ENCODE results near the gene ODAD4. TPM values are rescaled to one million over a fixed set of nuclear protein-coding genes. Genes with fewer than 3 reads are reported as not detected.

The ODAD4 gene
- total and polyA plus RNA-seq, 2 of the 8 experiments (the other 6 are each of a cell fraction or from before 2014, with no cell fraction given) = 0.48 to 1.3 TPM

DNA sequence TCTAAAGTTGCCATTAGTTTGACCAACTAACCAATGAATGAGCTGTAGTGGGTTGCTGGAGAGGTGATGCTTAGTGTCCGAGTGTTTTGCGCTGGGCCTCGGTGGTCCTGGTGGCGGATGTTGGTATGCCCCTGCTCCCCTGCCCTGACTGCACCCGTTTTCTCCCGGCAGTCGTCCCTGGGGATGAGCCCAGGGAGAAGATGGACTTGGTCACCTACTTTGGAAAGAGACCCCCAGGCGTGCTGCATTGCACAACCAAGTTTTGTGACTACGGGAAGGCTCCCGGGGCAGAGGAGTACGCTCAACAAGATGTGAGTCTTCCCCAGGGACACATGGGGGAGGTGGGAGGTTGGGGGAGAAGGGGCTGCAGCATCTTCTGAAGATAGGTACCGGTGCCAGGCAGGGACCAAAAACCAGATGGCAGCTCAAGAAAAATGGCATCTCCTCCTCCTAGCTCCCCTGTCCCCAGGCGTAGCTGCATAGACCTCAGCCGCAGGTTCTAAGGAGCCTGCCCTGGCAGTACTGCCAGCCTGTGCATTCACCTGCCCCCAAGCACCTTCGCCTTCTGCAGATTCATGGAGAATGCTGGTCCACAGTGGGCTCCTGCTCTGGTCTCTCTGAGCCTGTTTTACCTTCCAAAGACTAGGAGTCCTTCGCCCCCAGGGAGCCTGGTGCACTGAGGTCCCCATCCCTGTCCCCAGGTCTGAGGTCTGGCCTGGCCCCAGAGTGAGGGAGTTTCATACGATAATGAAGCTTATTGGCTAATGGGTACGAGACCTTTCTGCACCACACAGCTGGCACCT is 41.5 kb downstream of the ODAD4 start (continued):
- TF ChIP-seq, protein P1, sequence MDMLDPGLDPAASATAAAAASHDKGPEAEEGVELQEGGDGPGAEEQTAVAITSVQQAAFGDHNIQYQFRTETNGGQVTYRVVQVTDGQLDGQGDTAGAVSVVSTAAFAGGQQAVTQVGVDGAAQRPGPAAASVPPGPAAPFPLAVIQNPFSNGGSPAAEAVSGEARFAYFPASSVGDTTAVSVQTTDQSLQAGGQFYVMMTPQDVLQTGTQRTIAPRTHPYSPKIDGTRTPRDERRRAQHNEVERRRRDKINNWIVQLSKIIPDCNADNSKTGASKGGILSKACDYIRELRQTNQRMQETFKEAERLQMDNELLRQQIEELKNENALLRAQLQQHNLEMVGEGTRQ (IDR thresholded peaks at IDR 0.05; ENCODE audit: low read length) = no peak
- TF ChIP-seq MAX (IDR thresholded peaks at IDR 0.05) = no peak

Data from H1 (cell line).